Measurements from ENCODE around the gene TAB3. TPM values are rescaled to one million over a fixed set of nuclear protein-coding genes. Genes with fewer than 3 reads are reported as not detected.

TAB3 gene
- total and polyA plus RNA-seq, 9 of the 15 experiments (the other 6 are each of a cell fraction or from before 2014, with no cell fraction given): 2.4 to 31.1 (median 15.5) TPM

GRCh38 chrX:30889147-30890140, at the start of gene TAB3 (continued):
- no peak for TF ChIP-seq SAP30 (IDR thresholded peaks at IDR 0.05; ENCODE audit: borderline replicate concordance, insufficient read depth, low read depth, low read length, poor library complexity, severe bottlenecking)
- peak; percentile 90 for TF ChIP-seq GABPA (tag; conservative IDR thresholded peaks at IDR 0.05; ENCODE audit: low read depth)
- TF ChIP-seq ADNP (tag; IDR thresholded peaks at IDR 0.05): no peak
- TF ChIP-seq MYNN (IDR thresholded peaks at IDR 0.05): 0 out of 2 replicates have a peak, but pooled peaks have one; percentile 39
- TF ChIP-seq MYNN (CRISPR knock-in tag; IDR thresholded peaks at IDR 0.05): no peak
- no peak; the same call in 1 of the 2 replicates for TF ChIP-seq MTA2 (IDR thresholded peaks at IDR 0.05; ENCODE audit: low read depth)
- peak; percentile 70 for TF ChIP-seq GABPB1 (CRISPR knock-in tag; IDR thresholded peaks at IDR 0.05)
- no peak for TF ChIP-seq RAD51 (IDR thresholded peaks at IDR 0.05; ENCODE audit: borderline replicate concordance, low read depth)
- TF ChIP-seq BCLAF1 (IDR thresholded peaks at IDR 0.05; ENCODE audit: borderline replicate concordance in 1 of 2, control insufficient read depth in 1 of 2, low read depth in 2 of 2, low read length in 1 of 2): no peak
- peak; percentile 30 for TF ChIP-seq TAF1 (IDR thresholded peaks at IDR 0.05; ENCODE audit: control insufficient read depth, extremely low read depth, insufficient read depth, low read length, severe bottlenecking)
- TF ChIP-seq POLR3A (IDR thresholded peaks at IDR 0.05; ENCODE audit: borderline replicate concordance, extremely low read depth, insufficient read depth, insufficient read length): no peak
- peak; percentile 82 for TF ChIP-seq KLF1 (tag; IDR thresholded peaks at IDR 0.05)
- peak; percentile 95 for TF ChIP-seq ZNF407 (IDR thresholded peaks at IDR 0.05; ENCODE audit: low read depth)
- TF ChIP-seq E2F3 (CRISPR knock-in tag; IDR thresholded peaks at IDR 0.05): no peak
